ENCODE measurements around the gene IL17RD.

Gene IL17RD

DNA sequence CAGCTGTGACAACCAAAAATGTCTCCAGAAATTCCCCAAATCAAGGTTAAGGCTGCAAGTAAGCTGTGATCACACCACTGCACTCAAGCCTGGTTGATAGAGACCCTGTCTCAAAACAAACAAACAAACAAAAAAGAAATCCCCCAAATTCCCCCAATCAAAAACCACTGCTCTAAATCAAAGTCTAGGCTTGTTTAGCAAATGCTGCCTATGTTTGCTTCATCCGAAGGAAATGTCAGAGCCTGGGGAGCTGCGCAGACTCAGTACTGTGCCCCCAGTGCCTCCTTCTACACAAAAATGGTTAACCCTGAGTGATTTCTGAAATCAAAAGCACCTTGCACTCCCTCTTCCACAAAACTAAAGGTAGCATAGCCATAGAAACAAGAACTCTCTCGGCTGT, 13.4 kb downstream of the IL17RD start:
- TF ChIP-seq GATA3 (IDR thresholded peaks at IDR 0.05; ENCODE audit: low read depth, low read length): no peak
- TF ChIP-seq GATA2 (IDR thresholded peaks at IDR 0.05; ENCODE audit: low read depth, low read length): no peak

- TF ChIP-seq GATA3 (IDR thresholded peaks at IDR 0.05; ENCODE audit: low read depth, low read length): peak; percentile 52; the same call in 1 of the 2 replicates
- peak; percentile 55; the same call in 1 of the 2 replicates for TF ChIP-seq GATA2 (IDR thresholded peaks at IDR 0.05; ENCODE audit: low read depth, low read length)
Measured at GRCh38 chr3:57151021-57151449, 14.1 kb downstream of the IL17RD start.

GRCh38 chr3:57150113-57150581, 15.0 kb downstream of the IL17RD start:
- TF ChIP-seq GATA2 (IDR thresholded peaks at IDR 0.05; ENCODE audit: low read depth, low read length) (no peak; the same call in 1 of the 2 replicates), GATA3 (IDR thresholded peaks at IDR 0.05; ENCODE audit: low read depth, low read length) (no peak)

GRCh38 chr3:57147071-57147470, 18.1 kb downstream of the IL17RD start:
- TF ChIP-seq GATA2 (IDR thresholded peaks at IDR 0.05; ENCODE audit: low read depth, low read length) (no peak), GATA3 (IDR thresholded peaks at IDR 0.05; ENCODE audit: low read depth, low read length) (no peak)

GRCh38 chr3:57145852-57146251, 19.3 kb downstream of the IL17RD start:
- TF ChIP-seq GATA3 (IDR thresholded peaks at IDR 0.05; ENCODE audit: low read depth, low read length): no peak
- no peak for TF ChIP-seq GATA2 (IDR thresholded peaks at IDR 0.05; ENCODE audit: low read depth, low read length)

DNA sequence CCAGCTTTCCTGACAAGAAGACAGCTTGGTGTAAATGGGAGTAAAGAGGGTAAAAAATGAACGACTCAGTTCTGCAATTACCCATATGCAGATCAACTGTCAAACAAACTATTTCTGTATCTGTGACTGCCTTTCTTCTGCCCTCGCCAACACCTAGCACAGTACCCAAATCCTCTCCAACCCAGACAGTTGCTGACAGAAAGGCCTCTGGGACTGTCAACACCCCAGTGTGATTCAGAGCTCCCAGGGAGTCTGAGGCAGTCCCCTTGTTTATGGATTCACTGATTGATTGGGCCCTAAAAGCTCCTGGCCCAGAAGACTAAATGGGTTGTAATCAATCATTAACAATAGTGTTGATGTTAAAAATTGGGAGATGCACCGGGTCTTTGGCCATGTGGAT, 20.2 kb downstream of the IL17RD start:
- TF ChIP-seq GATA2 (IDR thresholded peaks at IDR 0.05; ENCODE audit: low read depth, low read length) (no peak), GATA3 (IDR thresholded peaks at IDR 0.05; ENCODE audit: low read depth, low read length) (no peak)

- TF ChIP-seq GATA2 (IDR thresholded peaks at IDR 0.05; ENCODE audit: low read depth, low read length) (no peak), GATA3 (IDR thresholded peaks at IDR 0.05; ENCODE audit: low read depth, low read length) (no peak)
Measured at GRCh38 chr3:57143886-57144459, 21.2 kb downstream of the IL17RD start.

- TF ChIP-seq GATA2 (IDR thresholded peaks at IDR 0.05; ENCODE audit: low read depth, low read length): no peak
Measured at GRCh38 chr3:57142411-57142723, 22.8 kb downstream of the IL17RD start.

GRCh38 chr3:57141719-57142410, 23.3 kb downstream of the IL17RD start:
- peak; percentile 97 for TF ChIP-seq GATA3 (IDR thresholded peaks at IDR 0.05; ENCODE audit: low read depth, low read length)
- TF ChIP-seq GATA2 (IDR thresholded peaks at IDR 0.05; ENCODE audit: low read depth, low read length): peak; percentile 97

DNA sequence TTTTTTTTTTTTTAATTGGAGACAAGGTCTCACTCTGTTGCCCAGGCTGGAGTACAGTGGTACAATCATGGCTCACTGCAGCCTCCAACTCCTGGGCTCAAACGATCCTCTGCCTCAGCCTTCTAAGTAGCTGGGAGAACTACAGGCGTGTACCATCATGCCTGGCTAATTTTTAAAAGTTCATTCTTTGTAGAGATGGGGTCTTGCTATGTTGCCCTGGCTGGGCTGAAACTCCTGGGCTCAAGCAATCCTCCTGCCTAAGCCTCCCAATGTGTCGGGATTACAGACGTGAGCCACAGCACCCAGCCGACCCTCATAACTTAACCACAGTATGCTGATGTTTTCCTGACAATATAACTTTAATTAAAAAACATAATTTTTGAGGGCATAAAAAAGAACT, 24.3 kb downstream of the IL17RD start:
- TF ChIP-seq GATA2 (IDR thresholded peaks at IDR 0.05; ENCODE audit: low read depth, low read length) (no peak), GATA3 (IDR thresholded peaks at IDR 0.05; ENCODE audit: low read depth, low read length) (no peak)

GRCh38 chr3:57135964-57136719, 29.0 kb downstream of the IL17RD start:
- TF ChIP-seq GATA2 (IDR thresholded peaks at IDR 0.05; ENCODE audit: low read depth, low read length) (peak; percentile 59; the same call in 1 of the 2 replicates), GATA3 (IDR thresholded peaks at IDR 0.05; ENCODE audit: low read depth, low read length) (peak; percentile 69)

DNA sequence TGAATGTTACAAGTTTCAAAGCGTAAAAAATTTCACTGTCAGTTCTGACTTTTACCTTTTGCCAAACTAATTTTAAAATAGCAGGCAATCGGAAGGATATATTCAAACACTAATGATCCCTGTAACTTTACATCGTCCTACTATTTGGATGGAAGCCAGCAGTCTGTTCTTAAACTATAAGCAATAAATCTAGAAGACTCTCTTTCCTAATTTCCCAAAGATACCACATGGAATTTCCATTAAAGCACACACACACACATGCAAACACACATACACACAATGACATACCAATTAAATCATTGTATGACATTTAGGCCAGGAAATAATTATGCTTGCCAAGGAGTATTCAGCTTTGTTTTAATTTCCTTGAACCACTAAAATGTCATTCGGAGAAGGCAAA, 32.0 kb downstream of the IL17RD start:
- no peak for TF ChIP-seq GATA3 (IDR thresholded peaks at IDR 0.05; ENCODE audit: low read depth, low read length)
- no peak for TF ChIP-seq GATA2 (IDR thresholded peaks at IDR 0.05; ENCODE audit: low read depth, low read length)

- TF ChIP-seq GATA2 (IDR thresholded peaks at IDR 0.05; ENCODE audit: low read depth, low read length) (no peak), GATA3 (IDR thresholded peaks at IDR 0.05; ENCODE audit: low read depth, low read length) (no peak)
Measured at GRCh38 chr3:57132674-57133073, 32.5 kb downstream of the IL17RD start.

DNA sequence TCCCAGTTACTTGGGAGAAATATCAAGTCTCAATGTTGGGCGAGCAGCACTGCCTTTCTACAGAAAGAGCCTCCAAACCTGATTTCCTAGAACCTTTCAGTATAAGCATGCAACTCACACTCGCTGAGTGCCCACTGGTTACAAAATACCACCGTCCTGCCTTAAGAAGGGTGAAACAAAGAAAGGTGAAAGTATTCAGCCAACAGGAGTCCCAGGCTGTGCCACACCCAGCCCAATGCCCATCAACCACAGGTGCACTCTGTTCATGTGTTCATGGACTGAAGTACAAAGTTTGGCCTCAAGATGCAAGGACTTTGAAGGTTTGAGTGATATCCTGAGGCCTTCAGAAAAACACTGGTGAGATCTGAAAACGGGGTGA, 34.0 kb downstream of the IL17RD start:
- TF ChIP-seq GATA2 (IDR thresholded peaks at IDR 0.05; ENCODE audit: low read depth, low read length): no peak
- no peak for TF ChIP-seq GATA3 (IDR thresholded peaks at IDR 0.05; ENCODE audit: low read depth, low read length)
